Skeletal muscle tissue (tissue), 2 donors: ENCODE data around the gene CYP4F3. TPM values are rescaled to one million over a fixed set of nuclear protein-coding genes. Genes with fewer than 3 reads are reported as not detected.

Experiments used
- small RNA-seq: library from RNA; depleted of rRNA; stranded (forward); fragments of <200 nt; gene quantifications from one replicate; pipeline ENCODE3, GENCODE V24; 2014
- total RNA-seq: library from RNA; depleted of rRNA; stranded (reverse); fragments of >200 nt; gene quantifications from one replicate; pipeline ENCODE4 v1.2.3, GENCODE V29; 2014

The CYP4F3 gene
- total RNA-seq, 1 donor from 2014 or later, result 0.52 TPM

Small RNA genes lying within 50 kb of the gene (small RNA-seq; reads per million reads assigned to genes)
- not detected for gene AD000091.1

Other genes with a start within 250 kb of the CYP4F3 start
- 39.1 TPM for gene AKAP8L, start 221.9 kb upstream of the CYP4F3 start, total RNA-seq
- 3.7 TPM for gene WIZ, start 190.9 kb upstream of the CYP4F3 start, total RNA-seq
- 0.52 TPM for gene RASAL3, start 176.4 kb upstream of the CYP4F3 start, total RNA-seq
- gene PGLYRP2, start 161.4 kb upstream of the CYP4F3 start, total RNA-seq, result not detected
- not detected for gene CYP4F22, start 132.4 kb upstream of the CYP4F3 start, total RNA-seq
- not detected for gene CYP4F8, start 25.7 kb upstream of the CYP4F3 start, total RNA-seq
- 1.0 TPM for gene CYP4F12, start 32.2 kb downstream of the CYP4F3 start, total RNA-seq
- not detected for gene OR10H2, start 87.1 kb downstream of the CYP4F3 start, total RNA-seq
- not detected for gene OR10H3, start 97.1 kb downstream of the CYP4F3 start, total RNA-seq
- not detected for gene OR10H5, start 146.8 kb downstream of the CYP4F3 start, total RNA-seq
- gene OR10H1, start 174.8 kb downstream of the CYP4F3 start, total RNA-seq, result not detected